ENCODE measurements around the gene NPAS4.

DNA sequence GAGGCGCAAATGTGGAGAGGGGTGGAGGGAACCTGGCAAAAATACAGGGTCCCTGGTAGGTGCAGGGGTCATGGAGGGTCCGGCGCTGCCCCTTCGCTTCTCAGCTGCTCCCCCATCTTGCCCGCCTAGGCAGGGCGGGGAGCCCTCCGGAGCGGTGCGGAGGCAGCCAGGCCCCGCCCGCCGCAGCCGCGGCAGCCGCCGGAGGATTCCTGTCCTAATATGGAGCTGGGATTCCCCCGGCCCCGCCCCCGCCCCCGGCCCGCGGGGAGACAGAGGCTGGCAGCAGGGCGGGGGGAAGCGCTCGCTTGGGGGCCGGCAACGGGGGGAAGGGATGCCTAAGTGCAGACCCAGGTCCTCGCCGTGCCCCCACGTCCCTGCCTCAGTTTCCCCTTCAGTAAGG lies 1.0 kb upstream of the NPAS4 start:
- TF ChIP-seq EZH2phosphoT487 (IDR thresholded peaks at IDR 0.05; ENCODE audit: insufficient read depth, low read depth) (no peak), EZH2 (IDR thresholded peaks at IDR 0.05; ENCODE audit: insufficient read depth, poor library complexity, severe bottlenecking) (no peak)
